ENCODE measurements around the gene JOSD2.
"Not testable (repeated sequence)": the region's sequence is repeated elsewhere in the genome, so short reads cannot be mapped to it uniquely, and the experiment has no call there.

JOSD2 gene

GRCh38 chr19:50548191-50549058 lies 37.4 kb upstream of the JOSD2 start:
- peak in 37 of 42 donors; percentile 43 to 91 (median 79) for DNase-seq
- intact Hi-C loops (cut with DNase I): no loop called here

GRCh38 chr19:50547385-50548190 lies 36.6 kb upstream of the JOSD2 start:
- DNase-seq: peak in 17 of 42 donors; percentile 25 to 80 (median 54)
- intact Hi-C loops (cut with DNase I): no loop called here

- intact Hi-C loops (cut with DNase I): no loop called here
- DNase-seq: peak in 15 of 42 donors; percentile 31 to 72 (median 44)
Measured at GRCh38 chr19:50546527-50547221, 35.7 kb upstream of the JOSD2 start.

- intact Hi-C loops (cut with DNase I): no loop called here
- DNase-seq: no peak
Measured at GRCh38 chr19:50542943-50543342, 32.0 kb upstream of the JOSD2 start.

GRCh38 chr19:50537769-50538230 lies 26.8 kb upstream of the JOSD2 start:
- intact Hi-C loops (cut with DNase I): no loop called here
- peak; percentile 85 to 98 (median 94) for DNase-seq

- peak in 29 of 42 donors; percentile 26 to 84 (median 63) for DNase-seq
- intact Hi-C loops (cut with DNase I): no loop called here
Measured at GRCh38 chr19:50537306-50537685, 26.3 kb upstream of the JOSD2 start.

- peak in 8 of 42 donors; percentile 30 to 76 (median 41) for DNase-seq
- intact Hi-C loops (cut with DNase I): no loop called here
Measured at GRCh38 chr19:50536662-50537305, 25.8 kb upstream of the JOSD2 start.

GRCh38 chr19:50535672-50536187 lies 24.7 kb upstream of the JOSD2 start:
- DNase-seq: no peak
- intact Hi-C loops (cut with DNase I): no loop called here

- intact Hi-C loops (cut with DNase I): no loop called here
- no peak for DNase-seq
Measured at GRCh38 chr19:50534478-50534877, 23.5 kb upstream of the JOSD2 start.

- intact Hi-C loops (cut with DNase I): no loop called here
- DNase-seq: no peak
Measured at GRCh38 chr19:50532952-50533351, 22.0 kb upstream of the JOSD2 start.

- intact Hi-C loops (cut with DNase I): no loop called here
- peak; percentile 47 to 91 (median 72) for DNase-seq
Measured at GRCh38 chr19:50531171-50531612, 20.2 kb upstream of the JOSD2 start.

- intact Hi-C loops (cut with DNase I); DNase-seq: not testable (repeated sequence)
Measured at GRCh38 chr19:50528052-50528451, 17.1 kb upstream of the JOSD2 start.

- DNase-seq: no peak
- intact Hi-C loops (cut with DNase I): no loop called here
Measured at GRCh38 chr19:50522881-50523280, 11.9 kb upstream of the JOSD2 start.

- intact Hi-C loops (cut with DNase I): no loop called here
- peak in 1 of 42 donors; percentile 23 for DNase-seq
Measured at GRCh38 chr19:50520822-50521465, 10.0 kb upstream of the JOSD2 start.

GRCh38 chr19:50519006-50519575 lies 8.1 kb upstream of the JOSD2 start:
- no peak for DNase-seq
- intact Hi-C loops (cut with DNase I): no loop called here

- intact Hi-C loops (cut with DNase I): no loop called here
- no peak for DNase-seq
Measured at GRCh38 chr19:50518091-50519005, 7.4 kb upstream of the JOSD2 start.

GRCh38 chr19:50517704-50518075 lies 6.7 kb upstream of the JOSD2 start:
- no peak for DNase-seq
- intact Hi-C loops (cut with DNase I): no loop called here
